A549 (cell line): ENCODE measurements around the gene HNRNPM. TPM values are rescaled to one million over a fixed set of nuclear protein-coding genes. Genes with fewer than 3 reads are reported as not detected.

ENCODE experiments used
- ATAC-seq, 2 experiments: fragments of 200-7000 bp in 1 of 2; fragments of >200 bp in 1 of 2; cut with Nextera tagmentation in 1 of 2; cut with Tn5 transposase in 1 of 2; 3 replicates each; pipeline versions ENCODE4 v1.8.0 to v1.9.1; 2018 to 2020; ENCODE audit warnings: mild to moderate bottlenecking in 1 of 2, moderate library complexity in 1 of 2
- CTCF ChIA-PET: fragments of 300-600 bp; sonication (Branson Sonifier 250); formaldehyde crosslinking; extraction: SDS; loops from one replicate; lab custom pipeline; 2021; ENCODE audit warnings: antibody characterized with exemption, inconsistent platforms; lab: Yijun Ruan, JAX
- POLR2A ChIA-PET: fragments of 350-600 bp; formaldehyde crosslinking; extraction: SDS; loops from one replicate; lab custom pipeline; 2021; ENCODE audit warnings: antibody characterized with exemption, inconsistent platforms; lab: Yijun Ruan, JAX
- DNase-seq, 2 experiments: peaks; one replicate each; pipeline versions ENCODE4 v3.0.0 to v3.0.0-alpha.2; 2011 to 2016; ENCODE audit warnings: low read depth in 1 of 2, low spot score in 1 of 2
- FAIRE-seq: peaks from 2 replicates; lab custom pipeline; 2011; peaks lifted over from hg19 to GRCh38; lab: Jason Lieb, UNC
- H3K27ac ChIP-seq, 2 experiments: fragments of >200 bp; sonication (Bioruptor Twin); formaldehyde crosslinking; 3 replicates each; pipeline ENCODE4 v1.5.1; 2016 to 2017
- H3K4me1 ChIP-seq: fragments of >200 bp; sonication (Bioruptor Twin); formaldehyde crosslinking; 3 replicates; pipeline ENCODE4 v1.6.1; 2016
- H3K4me2 ChIP-seq: fragments of >200 bp; sonication (Bioruptor Twin); formaldehyde crosslinking; 3 replicates; pipeline ENCODE4 v1.6.1; 2016
- H3K4me3 ChIP-seq: fragments of >200 bp; sonication (Bioruptor Twin); formaldehyde crosslinking; 3 replicates; pipeline ENCODE4 v1.5.1; 2016
- H3K9me3 ChIP-seq: fragments of >200 bp; sonication (Bioruptor Twin); formaldehyde crosslinking; 3 replicates; pipeline ENCODE4 v1.6.1; 2016
- ATOH8 ChIP-seq: fragments of 250-450 bp; sonication (Bioruptor Pico); IDR thresholded peaks from 2 replicates; pipeline ENCODE4 v1.5.0; 2020; ENCODE audit warnings: low read depth, mild to moderate bottlenecking, moderate library complexity
- BCL3 ChIP-seq: fragments of >200 bp; sonication (Bioruptor Twin); formaldehyde crosslinking; IDR thresholded peaks from 3 replicates; pipeline ENCODE4 v1.6.1; 2016
- CBX2 ChIP-seq: fragments of 200-600 bp; sonication (generic); IDR thresholded peaks from 2 replicates; pipeline ENCODE4 v1.6.1; 2016; ENCODE audit warnings: low read depth, mild to moderate bottlenecking, borderline replicate concordance
- CEBPB ChIP-seq, 2 experiments: fragments of >200 bp in 1 of 2; sonication (Bioruptor Twin) in 1 of 2; formaldehyde crosslinking in 1 of 2; IDR thresholded peaks; 2 replicates each; pipeline ENCODE4 v1.6.1; 2012 to 2016
- CHD2 ChIP-seq: fragments of 150-350 bp; IDR thresholded peaks from 2 replicates; pipeline ENCODE4 v1.6.1; 2014; ENCODE audit warnings: low read length; ENCODE audit not compliant: partially characterized antibody
- CTCF ChIP-seq: fragments of >200 bp; sonication (Bioruptor Twin); formaldehyde crosslinking; IDR thresholded peaks from 3 replicates; pipeline ENCODE4 v1.5.1; 2016
- E2F6 ChIP-seq: IDR thresholded peaks from 2 replicates; pipeline ENCODE4 v1.6.1; 2012; ENCODE audit warnings: low read depth, borderline replicate concordance
- EHF ChIP-seq: fragments of 250-450 bp; sonication (Bioruptor Pico); IDR thresholded peaks from 2 replicates; pipeline ENCODE4 v1.5.0; 2020; ENCODE audit warnings: mild to moderate bottlenecking
- FOSB ChIP-seq: fragments of 250-450 bp; sonication (Bioruptor Pico); IDR thresholded peaks from 2 replicates; pipeline ENCODE4 v1.5.0; 2020; ENCODE audit warnings: mild to moderate bottlenecking, moderate library complexity
- HES2 ChIP-seq: fragments of >200 bp; sonication (Bioruptor Twin); formaldehyde crosslinking; IDR thresholded peaks from 2 replicates; pipeline ENCODE4 v1.6.1; 2016
- HOXB13 ChIP-seq: fragments of 250-450 bp; sonication (Bioruptor Pico); IDR thresholded peaks from 2 replicates; pipeline ENCODE4 v1.5.0; 2020; ENCODE audit warnings: low read depth, mild to moderate bottlenecking, moderate library complexity
- HOXB5 ChIP-seq: fragments of 250-450 bp; sonication (Bioruptor Pico); IDR thresholded peaks from 2 replicates; pipeline ENCODE4 v1.5.0; 2020; ENCODE audit warnings: mild to moderate bottlenecking, moderate library complexity
- KDM5A ChIP-seq: fragments of 200-600 bp; sonication (generic); IDR thresholded peaks from 2 replicates; pipeline ENCODE4 v1.6.1; 2016; ENCODE audit warnings: antibody characterized with exemption, mild to moderate bottlenecking
- NFE2L2 ChIP-seq: fragments of 150-350 bp; conservative IDR thresholded peaks from 2 replicates; pipeline ENCODE4 v1.6.1; 2014; ENCODE audit warnings: low read length
- PBX3 ChIP-seq: IDR thresholded peaks from 2 replicates; pipeline ENCODE4 v1.6.1; 2012
- PHF8 ChIP-seq: fragments of 200-600 bp; sonication (generic); IDR thresholded peaks from 2 replicates; pipeline ENCODE4 v1.6.1; 2016; ENCODE audit warnings: low read depth, mild to moderate bottlenecking, antibody characterized with exemption, moderate library complexity, borderline replicate concordance
- RARB ChIP-seq: fragments of 250-450 bp; sonication (Bioruptor Pico); IDR thresholded peaks from 2 replicates; pipeline ENCODE4 v1.8.0; 2021; ENCODE audit warnings: mild to moderate bottlenecking, moderate library complexity
- TFCP2L1 ChIP-seq: fragments of 250-450 bp; sonication (Bioruptor Pico); IDR thresholded peaks from 2 replicates; pipeline ENCODE4 v1.5.0; 2021; ENCODE audit warnings: mild to moderate bottlenecking
- USF2 ChIP-seq: fragments of 450-650 bp; IDR thresholded peaks from 2 replicates; pipeline ENCODE4 v1.6.1; 2014; ENCODE audit warnings: antibody characterized with exemption
- ZC3H11A ChIP-seq: fragments of 450-650 bp; IDR thresholded peaks from 2 replicates; pipeline ENCODE4 v1.6.1; 2014; ENCODE audit warnings: antibody characterized with exemption, mild to moderate bottlenecking
- WGBS: methylation state at CpG from one replicate; pipeline ENCODE4 v1.1.6; 2017; ENCODE audit errors: missing lambda C conversion rate; 5-methylcytosine and 5-hydroxymethylcytosine counted together
- polyA plus RNA-seq, 4 experiments: library from polyadenylated mRNA; depleted of rRNA in 3 of 4; stranded (reverse); fragments of >200 nt; fragmentation: RNase III in 1 of 4; extraction: RNeasy Plus Mini Kit Qiagen cat#74134 plus additional on column Dnase treatment in 1 of 4; gene quantifications; 2 replicates in 3 of 4; 3 replicates in 1 of 4; pipeline ENCODE4 v1.2.3, GENCODE V29; 2011 to 2017

The HNRNPM gene
- polyA plus RNA-seq, 2 of the 4 experiments (the other 2 are of a cell fraction): 168 to 352 TPM

- TF ChIP-seq BCL3 (0 out of 3 replicates have a peak, but pooled peaks have one; percentile 42), PBX3 (peak; percentile 27; the same call in 1 of the 2 replicates), EHF (CRISPR knock-in tag) (0 out of 2 replicates have a peak, but pooled peaks have one; percentile 30), CBX2 (no peak), TFCP2L1 (CRISPR knock-in tag) (peak; percentile 21; the same call in 1 of the 2 replicates), CTCF (peak; percentile 73), FOSB (CRISPR knock-in tag) (no peak)
Observed at GRCh38 chr19:8505680-8506401, 61.1 kb downstream of the HNRNPM start (continued).

- peak overlapping the region; percentile 87 to 99 for H3K27ac ChIP-seq
- H3K9me3 ChIP-seq: no peaks in the 10 kb centered on the region
- POLR2A ChIA-PET: interaction anchor here (0.7 to 1.5 kb wide), 3 partner anchors 7 to 93 kb away, joined by 4 to 14 read pairs (median 5); partner anchors contain the start of genes MARCHF2 and ZNF414
- DNase-seq (peak in 1 of 2 experiments; percentile 43), FAIRE-seq (no peak), ATAC-seq (peak; percentile 75 to 76)
- peak overlapping the region; percentile 61 for H3K4me3 ChIP-seq
- CTCF ChIA-PET: interaction anchor here (0.7 to 3.7 kb wide), 23 partner anchors 11 to 237 kb away, joined by 3 to 26 read pairs (median 5); partner anchors contain the start of gene MARCHF2
- peaks cover 10% of the 10 kb centered on the region; the same call in 2 of the 3 replicates for H3K4me1 ChIP-seq
- peak; percentile 5; the same call in 2 of the 3 replicates for TF ChIP-seq CTCF
- TF ChIP-seq USF2: no peak
- peak overlapping the region; percentile 92 for H3K4me2 ChIP-seq
- 57% methylated on average over 10 of the region's 18 CpGs for WGBS
Observed at GRCh38 chr19:8506402-8506957, 61.7 kb downstream of the HNRNPM start.

- DNase-seq (no peak), FAIRE-seq (no peak), ATAC-seq (no peak)
- Histone ChIP-seq H3K4me2 (no peak overlapping the region), H3K4me3 (no peak overlapping the region), H3K9me3 (no peaks in the 10 kb centered on the region), H3K27ac (no peak overlapping the region), H3K4me1 (peaks cover 22% of the 10 kb centered on the region)
- WGBS: 100% methylated on average over 2 of the region's 52 CpGs
- CTCF ChIA-PET: interaction anchor here (0.6 to 2.5 kb wide), 2 partner anchors 11 to 68 kb away, joined by 3 to 12 read pairs; no protein-coding TSS in a partner anchor
- POLR2A ChIA-PET: no interaction called here
- TF ChIP-seq HOXB5 (no peak), RARB (no peak), PHF8 (no peak), E2F6 (no peak), CEBPB (IDR thresholded peaks at IDR 0.05) (no peak), ZC3H11A (no peak), CHD2 (no peak), HOXB13 (CRISPR knock-in tag) (no peak), NFE2L2 (no peak), KDM5A (no peak), HES2 (no peak), ATOH8 (CRISPR knock-in tag) (no peak)
Observed at GRCh38 chr19:8510589-8511115, 65.9 kb downstream of the HNRNPM start.
